NCI-H2081 (cell line): Measurements from ENCODE around the gene APOL2.
"Not testable (repeated sequence)": the region's sequence is repeated elsewhere in the genome, so short reads cannot be mapped to it uniquely, and the experiment has no call there.

Source experiments
- DNase-seq, 2 experiments: peaks; one replicate each; lab custom pipeline; 2025; lab: John Stamatoyannopoulos, UW

The APOL2 gene

GRCh38 chr22:36262307-36262706 lies 23.0 kb upstream of the APOL2 start:
- DNase-seq = not testable (repeated sequence)

- DNase-seq = not testable (repeated sequence)
Observed at GRCh38 chr22:36261675-36262074, 22.3 kb upstream of the APOL2 start.

GRCh38 chr22:36259615-36260300 lies 20.4 kb upstream of the APOL2 start:
- no peak for DNase-seq

- DNase-seq = no peak
Observed at GRCh38 chr22:36258701-36259614, 19.6 kb upstream of the APOL2 start.

- DNase-seq = no peak
Observed at GRCh38 chr22:36257948-36258670, 18.8 kb upstream of the APOL2 start.

- DNase-seq = no peak
Observed at GRCh38 chr22:36257308-36257707, 18.0 kb upstream of the APOL2 start.

- DNase-seq = no peak
Observed at GRCh38 chr22:36256478-36256877, 17.2 kb upstream of the APOL2 start.

- DNase-seq = not testable (repeated sequence)
Observed at GRCh38 chr22:36255572-36255971, 16.2 kb upstream of the APOL2 start.

GRCh38 chr22:36253523-36254490 lies 14.5 kb upstream of the APOL2 start:
- DNase-seq = peak in 1 of 2 experiments; percentile 2

GRCh38 chr22:36252754-36253522 lies 13.6 kb upstream of the APOL2 start, which contains the start of gene APOL1:
APOL1 (plus strand) TSS chr22:36253133; CDS start chr22:36254956, 1,823 bp downstream.
- DNase-seq = no peak

GRCh38 chr22:36251979-36252608 lies 12.8 kb upstream of the APOL2 start:
- not testable (repeated sequence) for DNase-seq

GRCh38 chr22:36250292-36250960 lies 11.1 kb upstream of the APOL2 start:
- not testable (repeated sequence) for DNase-seq

- DNase-seq = no peak
Observed at GRCh38 chr22:36249160-36249559, 9.8 kb upstream of the APOL2 start.

GRCh38 chr22:36247955-36248354 lies 8.6 kb upstream of the APOL2 start:
- DNase-seq = no peak

- DNase-seq = no peak
Observed at GRCh38 chr22:36246718-36247117, 7.4 kb upstream of the APOL2 start.

- DNase-seq = no peak
Observed at GRCh38 chr22:36245805-36246356, 6.6 kb upstream of the APOL2 start.

GRCh38 chr22:36244522-36245391 lies 5.4 kb upstream of the APOL2 start:
- no peak for DNase-seq

- DNase-seq = no peak
Observed at GRCh38 chr22:36243986-36244385, 4.7 kb upstream of the APOL2 start.
